ENCODE measurements around the gene EEFSEC. TPM values are rescaled to one million over a fixed set of nuclear protein-coding genes. Genes with fewer than 3 reads are reported as not detected.

Gene EEFSEC
- total RNA-seq, 1 donor from 2014 or later: 2.6 TPM

DNA sequence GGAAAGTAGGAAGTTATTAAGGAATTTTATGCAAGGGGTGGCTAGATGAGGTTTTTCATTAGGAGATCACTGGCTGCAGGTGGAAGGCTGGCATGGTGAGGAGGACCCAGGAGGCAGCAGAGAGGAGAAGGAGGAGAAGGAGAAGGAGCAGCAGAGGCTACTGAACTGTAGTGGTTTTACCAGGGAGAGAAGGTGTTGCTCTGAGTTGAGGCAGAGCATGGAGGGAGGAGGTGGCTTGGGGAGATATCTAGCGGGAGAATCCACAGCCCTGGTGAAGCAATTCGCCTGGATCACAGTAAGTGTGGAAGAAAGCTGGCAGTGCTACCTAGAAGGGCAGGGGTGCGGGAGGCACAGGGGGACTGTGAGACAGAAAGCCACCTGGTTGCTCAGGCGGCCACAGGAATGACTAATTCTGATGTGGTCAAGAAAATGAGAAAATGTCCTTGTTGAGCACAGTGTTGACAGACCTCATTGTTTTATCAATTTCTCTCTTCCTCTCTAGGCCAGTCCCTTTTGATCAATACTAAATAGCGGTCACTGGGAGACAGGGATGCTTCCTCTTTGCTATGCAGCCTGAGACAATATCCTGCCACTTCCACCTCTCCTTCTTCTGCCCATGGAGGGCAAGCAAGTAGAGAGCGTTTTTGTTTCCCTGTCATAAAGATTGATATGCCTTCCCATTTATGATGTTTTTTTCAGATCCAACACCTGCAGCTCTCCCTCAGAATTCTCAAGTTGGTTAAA, 94.6 kb downstream of the EEFSEC start:
- no peak overlapping the region for H3K9ac ChIP-seq (ENCODE audit: low read depth in 1 of 3, low read length in 3 of 3)
- H3K4me3 ChIP-seq (ENCODE audit: low read length in 3 of 3): no peak overlapping the region
- H3K27me3 ChIP-seq (ENCODE audit: control insufficient read depth in 3 of 3, insufficient read depth in 3 of 3, low read length in 3 of 3): no peaks in the 10 kb centered on the region
- H3K27ac ChIP-seq (ENCODE audit: low read depth, low read length): no peak overlapping the region
- H3K9me3 ChIP-seq (ENCODE audit: control insufficient read depth in 3 of 3, low read length in 3 of 3): no peaks in the 10 kb centered on the region
- peaks cover 6 to 18% (median 16%) of the 10 kb centered on the region in 3 donors for H3K36me3 ChIP-seq (ENCODE audit: control insufficient read depth in 3 of 3, insufficient read depth in 3 of 3, low read length in 3 of 3)
- peaks cover 2 to 8% (median 6%) of the 10 kb centered on the region in 3 donors for H3K4me1 ChIP-seq (ENCODE audit: control insufficient read depth in 3 of 3, insufficient read depth in 3 of 3, low read length in 3 of 3)

DNA sequence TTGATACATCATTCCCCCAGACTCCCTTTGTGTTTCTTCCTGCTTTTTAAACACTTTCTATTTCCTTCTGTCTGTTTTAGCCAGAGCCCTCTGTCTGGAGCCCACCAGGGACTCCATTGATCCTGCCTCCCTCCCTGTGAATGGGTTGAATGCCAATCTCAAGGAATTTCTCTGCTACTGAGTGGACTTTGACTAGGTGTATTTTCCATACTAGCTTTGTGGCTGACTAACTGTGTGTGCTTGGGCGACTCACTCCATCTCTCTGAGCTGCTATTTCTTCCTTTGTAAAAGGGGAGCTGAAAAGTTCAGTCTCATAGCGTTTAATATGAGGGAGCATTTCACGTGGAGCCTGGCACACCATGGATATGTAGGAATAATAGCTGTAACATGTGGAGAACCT, 98.8 kb downstream of the EEFSEC start:
- no peaks in the 10 kb centered on the region for H3K27me3 ChIP-seq (ENCODE audit: control insufficient read depth in 3 of 3, insufficient read depth in 3 of 3, low read length in 3 of 3)
- peaks cover 11 to 22% (median 14%) of the 10 kb centered on the region in 3 donors for H3K4me1 ChIP-seq (ENCODE audit: control insufficient read depth in 3 of 3, insufficient read depth in 3 of 3, low read length in 3 of 3)
- H3K27ac ChIP-seq (ENCODE audit: low read depth, low read length): no peak overlapping the region
- peaks cover 2 to 12% (median 8%) of the 10 kb centered on the region in 3 donors for H3K36me3 ChIP-seq (ENCODE audit: control insufficient read depth in 3 of 3, insufficient read depth in 3 of 3, low read length in 3 of 3)
- no peak overlapping the region for H3K9ac ChIP-seq (ENCODE audit: low read depth in 1 of 3, low read length in 3 of 3)
- H3K9me3 ChIP-seq (ENCODE audit: control insufficient read depth in 3 of 3, low read length in 3 of 3): no peaks in the 10 kb centered on the region
- no peak overlapping the region for H3K4me3 ChIP-seq (ENCODE audit: low read length in 3 of 3)

DNA sequence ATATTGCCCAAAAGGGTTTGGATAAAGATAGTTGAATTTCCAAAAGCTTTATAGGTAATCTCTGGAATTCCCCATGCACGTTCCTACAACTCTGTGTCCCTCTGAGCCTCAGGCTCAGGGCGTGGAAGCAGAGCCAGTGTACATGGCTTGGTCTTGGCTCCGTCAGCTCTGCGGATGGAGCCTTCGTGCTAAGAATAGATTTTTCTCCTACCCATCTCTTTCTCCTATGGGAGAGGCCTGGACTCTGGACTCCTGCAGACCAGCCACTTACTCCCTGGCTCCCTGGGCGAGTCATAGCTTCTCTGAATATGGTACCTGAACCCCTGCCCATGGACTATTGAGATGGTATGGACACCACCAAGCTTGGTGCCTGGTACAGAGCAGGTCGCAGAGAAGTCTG, 99.9 kb downstream of the EEFSEC start:
- no peak overlapping the region for H3K4me3 ChIP-seq (ENCODE audit: low read length in 3 of 3)

DNA sequence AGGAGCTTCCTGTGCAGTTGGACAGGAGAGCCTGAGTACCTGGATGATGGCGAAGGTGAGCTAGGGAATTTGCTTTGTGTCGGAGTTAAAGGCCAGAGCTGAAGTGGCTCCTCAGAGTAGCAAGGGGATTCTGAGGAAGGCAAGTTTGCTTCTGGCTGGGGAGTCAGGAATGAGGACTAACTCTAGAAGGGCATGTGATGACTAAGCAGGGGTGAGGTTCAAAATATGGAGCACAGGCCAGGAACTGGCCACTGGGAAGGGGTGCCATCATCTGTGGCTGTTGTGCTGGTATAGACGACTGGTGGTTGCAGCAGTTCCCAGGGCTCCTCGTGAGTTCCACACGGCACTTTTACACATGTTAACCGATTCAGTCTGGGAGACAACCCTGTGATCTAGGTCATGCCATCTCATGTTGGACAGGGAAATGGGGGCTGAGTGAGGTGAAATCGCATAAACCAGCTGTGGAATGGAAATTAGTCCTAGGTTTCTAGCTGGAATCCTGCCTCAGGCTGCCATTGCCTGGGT, 100.8 kb downstream of the EEFSEC start:
- no peak overlapping the region for H3K9ac ChIP-seq (ENCODE audit: low read depth in 1 of 3, low read length in 3 of 3)
- no peak overlapping the region for H3K4me3 ChIP-seq (ENCODE audit: low read length in 3 of 3)
- no peaks in the 10 kb centered on the region for H3K9me3 ChIP-seq (ENCODE audit: control insufficient read depth in 3 of 3, low read length in 3 of 3)
- no peaks in the 10 kb centered on the region for H3K36me3 ChIP-seq (ENCODE audit: control insufficient read depth in 3 of 3, insufficient read depth in 3 of 3, low read length in 3 of 3)
- peaks cover 11 to 22% (median 14%) of the 10 kb centered on the region in 3 donors for H3K4me1 ChIP-seq (ENCODE audit: control insufficient read depth in 3 of 3, insufficient read depth in 3 of 3, low read length in 3 of 3)
- H3K27ac ChIP-seq (ENCODE audit: low read depth, low read length): no peak overlapping the region
- H3K27me3 ChIP-seq (ENCODE audit: control insufficient read depth in 3 of 3, insufficient read depth in 3 of 3, low read length in 3 of 3): no peaks in the 10 kb centered on the region

More for the DNA sequence above, 99.9 kb downstream of the EEFSEC start:
- Histone ChIP-seq H3K27me3 (ENCODE audit: control insufficient read depth in 3 of 3, insufficient read depth in 3 of 3, low read length in 3 of 3) (no peaks in the 10 kb centered on the region), H3K27ac (ENCODE audit: low read depth, low read length) (no peak overlapping the region), H3K36me3 (ENCODE audit: control insufficient read depth in 3 of 3, insufficient read depth in 3 of 3, low read length in 3 of 3) (peaks cover 0 to 2% (median 0%) of the 10 kb centered on the region in 3 donors), H3K9ac (ENCODE audit: low read depth in 1 of 3, low read length in 3 of 3) (no peak overlapping the region), H3K9me3 (ENCODE audit: control insufficient read depth in 3 of 3, low read length in 3 of 3) (no peaks in the 10 kb centered on the region), H3K4me1 (ENCODE audit: control insufficient read depth in 3 of 3, insufficient read depth in 3 of 3, low read length in 3 of 3) (peaks cover 11 to 22% (median 14%) of the 10 kb centered on the region in 3 donors)

DNA sequence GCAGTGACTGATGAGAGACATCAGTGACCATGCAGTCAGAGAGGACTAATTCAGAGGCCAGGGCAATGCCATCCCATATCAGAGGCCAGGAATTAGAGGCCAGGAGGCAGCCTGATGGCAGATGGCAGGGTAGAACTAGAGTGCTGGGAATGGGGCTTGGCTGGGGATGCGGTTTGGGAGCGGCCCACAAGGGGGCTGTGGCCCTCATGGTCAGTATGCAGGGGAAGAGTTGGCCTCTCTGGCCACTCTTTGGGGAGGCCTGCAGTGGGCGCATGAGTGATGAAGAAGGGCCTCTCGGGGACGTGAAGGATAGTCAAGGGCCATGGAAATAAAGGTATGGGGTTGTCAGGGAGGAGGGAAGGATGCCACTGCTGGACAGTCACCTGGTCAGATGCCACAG, 101.7 kb downstream of the EEFSEC start:
- H3K27me3 ChIP-seq (ENCODE audit: control insufficient read depth in 3 of 3, insufficient read depth in 3 of 3, low read length in 3 of 3): no peaks in the 10 kb centered on the region
- H3K36me3 ChIP-seq (ENCODE audit: control insufficient read depth in 3 of 3, insufficient read depth in 3 of 3, low read length in 3 of 3): no peaks in the 10 kb centered on the region
- no peak overlapping the region for H3K9ac ChIP-seq (ENCODE audit: low read depth in 1 of 3, low read length in 3 of 3)
- no peak overlapping the region for H3K27ac ChIP-seq (ENCODE audit: low read depth, low read length)
- no peaks in the 10 kb centered on the region for H3K9me3 ChIP-seq (ENCODE audit: control insufficient read depth in 3 of 3, low read length in 3 of 3)
- H3K4me1 ChIP-seq (ENCODE audit: control insufficient read depth in 3 of 3, insufficient read depth in 3 of 3, low read length in 3 of 3): peaks cover 11 to 22% (median 14%) of the 10 kb centered on the region in 3 donors
- no peak overlapping the region for H3K4me3 ChIP-seq (ENCODE audit: low read length in 3 of 3)

DNA sequence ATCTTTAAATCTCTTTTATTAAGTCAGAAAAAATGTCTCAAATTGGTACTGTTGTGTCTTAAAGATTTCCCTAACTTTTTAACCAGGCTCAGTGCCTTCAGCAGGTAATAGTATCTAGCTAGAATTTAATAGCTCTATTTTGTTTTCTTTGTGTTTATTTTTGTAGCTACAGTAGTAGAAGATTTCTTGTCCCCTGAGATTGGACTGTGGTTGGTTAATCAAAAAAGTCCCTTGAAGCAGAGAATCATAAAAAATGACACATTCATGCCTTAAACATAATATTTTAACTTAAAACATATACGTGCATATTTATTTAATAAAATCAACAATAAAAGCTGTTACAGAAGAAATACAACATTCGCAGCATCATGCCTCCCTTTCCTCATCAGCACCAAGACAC, 102.8 kb downstream of the EEFSEC start:
- H3K4me3 ChIP-seq (ENCODE audit: low read length in 3 of 3): no peak overlapping the region
- no peaks in the 10 kb centered on the region for H3K27me3 ChIP-seq (ENCODE audit: control insufficient read depth in 3 of 3, insufficient read depth in 3 of 3, low read length in 3 of 3)
- no peaks in the 10 kb centered on the region for H3K36me3 ChIP-seq (ENCODE audit: control insufficient read depth in 3 of 3, insufficient read depth in 3 of 3, low read length in 3 of 3)
- no peak overlapping the region for H3K9ac ChIP-seq (ENCODE audit: low read depth in 1 of 3, low read length in 3 of 3)
- peaks cover 11 to 22% (median 14%) of the 10 kb centered on the region in 3 donors for H3K4me1 ChIP-seq (ENCODE audit: control insufficient read depth in 3 of 3, insufficient read depth in 3 of 3, low read length in 3 of 3)
- H3K9me3 ChIP-seq (ENCODE audit: control insufficient read depth in 3 of 3, low read length in 3 of 3): peaks cover 0 to 3% (median 0%) of the 10 kb centered on the region in 3 donors
- no peak overlapping the region for H3K27ac ChIP-seq (ENCODE audit: low read depth, low read length)

DNA sequence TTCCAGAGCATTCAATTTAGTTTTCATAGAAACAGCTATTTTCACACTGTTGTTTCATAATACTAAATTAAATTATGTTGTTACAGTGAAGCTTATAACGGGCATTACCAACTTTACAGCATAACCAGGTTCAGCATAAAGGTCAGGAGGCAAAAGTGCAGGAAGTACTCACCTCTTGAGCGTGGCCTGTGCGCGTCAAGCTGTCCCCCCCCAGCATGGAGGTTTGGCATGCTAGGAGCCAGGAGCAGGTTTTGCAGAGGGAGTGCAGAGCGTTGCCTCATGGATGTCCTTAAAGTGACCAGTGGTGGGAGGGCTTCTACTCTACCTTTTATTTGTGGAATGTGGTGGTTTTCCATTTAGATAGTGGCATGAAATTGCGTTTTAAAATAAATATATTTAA, 104.4 kb downstream of the EEFSEC start:
- peaks cover 0 to 2% (median 0%) of the 10 kb centered on the region in 3 donors for H3K36me3 ChIP-seq (ENCODE audit: control insufficient read depth in 3 of 3, insufficient read depth in 3 of 3, low read length in 3 of 3)

DNA sequence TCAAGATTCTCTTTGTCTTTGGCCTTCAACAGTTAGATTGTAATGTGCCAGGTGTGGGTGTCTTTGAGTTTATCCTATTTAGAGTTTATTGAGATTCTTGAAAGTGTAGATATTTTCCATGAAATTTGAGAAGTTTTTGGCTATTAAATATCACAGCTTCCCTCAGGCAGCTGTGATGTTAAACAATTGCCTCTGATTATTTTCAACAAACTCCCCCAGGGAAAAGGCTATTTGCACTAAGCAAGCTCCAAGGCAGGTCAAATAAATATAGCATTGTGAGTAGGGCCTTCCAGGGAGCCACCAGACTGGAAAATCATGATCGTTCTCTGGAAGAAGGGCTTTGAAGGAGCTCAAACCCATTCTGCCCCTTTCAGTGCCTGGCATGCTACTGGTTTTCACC, 107.0 kb downstream of the EEFSEC start:
- Histone ChIP-seq H3K27ac (ENCODE audit: low read depth, low read length) (no peak overlapping the region), H3K9ac (ENCODE audit: low read depth in 1 of 3, low read length in 3 of 3) (no peak overlapping the region), H3K36me3 (ENCODE audit: control insufficient read depth in 3 of 3, insufficient read depth in 3 of 3, low read length in 3 of 3) (peaks cover 6 to 10% (median 8%) of the 10 kb centered on the region in 3 donors), H3K4me3 (ENCODE audit: low read length in 3 of 3) (no peak overlapping the region), H3K4me1 (ENCODE audit: control insufficient read depth in 3 of 3, insufficient read depth in 3 of 3, low read length in 3 of 3) (no peaks in the 10 kb centered on the region), H3K9me3 (ENCODE audit: control insufficient read depth in 3 of 3, low read length in 3 of 3) (peaks cover 0 to 3% (median 0%) of the 10 kb centered on the region in 3 donors), H3K27me3 (ENCODE audit: control insufficient read depth in 3 of 3, insufficient read depth in 3 of 3, low read length in 3 of 3) (no peaks in the 10 kb centered on the region)

More for the DNA sequence above, 104.4 kb downstream of the EEFSEC start:
- peaks cover 11 to 22% (median 14%) of the 10 kb centered on the region in 3 donors for H3K4me1 ChIP-seq (ENCODE audit: control insufficient read depth in 3 of 3, insufficient read depth in 3 of 3, low read length in 3 of 3)
- H3K27me3 ChIP-seq (ENCODE audit: control insufficient read depth in 3 of 3, insufficient read depth in 3 of 3, low read length in 3 of 3): no peaks in the 10 kb centered on the region
- no peak overlapping the region for H3K27ac ChIP-seq (ENCODE audit: low read depth, low read length)
- H3K4me3 ChIP-seq (ENCODE audit: low read length in 3 of 3): no peak overlapping the region
- no peak overlapping the region for H3K9ac ChIP-seq (ENCODE audit: low read depth in 1 of 3, low read length in 3 of 3)
- peaks cover 0 to 3% (median 0%) of the 10 kb centered on the region in 3 donors for H3K9me3 ChIP-seq (ENCODE audit: control insufficient read depth in 3 of 3, low read length in 3 of 3)

DNA sequence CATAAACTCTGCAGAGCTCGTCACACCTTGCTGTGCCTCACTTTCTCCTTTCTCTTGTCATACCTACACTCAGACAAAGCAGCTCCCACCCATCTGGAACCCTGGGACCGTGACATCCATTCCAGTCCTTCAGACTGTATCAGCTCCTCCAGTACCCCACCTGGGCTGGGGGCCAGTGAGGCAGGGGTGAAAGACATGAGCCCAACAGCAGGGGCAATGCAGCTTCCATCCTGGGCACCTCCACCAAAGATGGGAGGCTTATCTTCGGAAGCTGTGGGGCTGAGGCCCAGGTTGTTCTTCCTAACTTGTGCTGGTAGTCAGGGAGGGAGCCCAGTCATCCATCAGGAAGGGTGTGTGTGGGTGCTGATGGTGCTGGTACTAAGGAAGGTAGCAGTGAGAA, 109.2 kb downstream of the EEFSEC start:
- Histone ChIP-seq H3K4me3 (ENCODE audit: low read length in 3 of 3) (no peak overlapping the region), H3K27me3 (ENCODE audit: control insufficient read depth in 3 of 3, insufficient read depth in 3 of 3, low read length in 3 of 3) (no peaks in the 10 kb centered on the region), H3K4me1 (ENCODE audit: control insufficient read depth in 3 of 3, insufficient read depth in 3 of 3, low read length in 3 of 3) (no peaks in the 10 kb centered on the region), H3K27ac (ENCODE audit: low read depth, low read length) (no peak overlapping the region), H3K36me3 (ENCODE audit: control insufficient read depth in 3 of 3, insufficient read depth in 3 of 3, low read length in 3 of 3) (peaks cover 6 to 10% (median 8%) of the 10 kb centered on the region in 3 donors), H3K9me3 (ENCODE audit: control insufficient read depth in 3 of 3, low read length in 3 of 3) (peaks cover 0 to 3% (median 0%) of the 10 kb centered on the region in 3 donors), H3K9ac (ENCODE audit: low read depth in 1 of 3, low read length in 3 of 3) (no peak overlapping the region)

DNA sequence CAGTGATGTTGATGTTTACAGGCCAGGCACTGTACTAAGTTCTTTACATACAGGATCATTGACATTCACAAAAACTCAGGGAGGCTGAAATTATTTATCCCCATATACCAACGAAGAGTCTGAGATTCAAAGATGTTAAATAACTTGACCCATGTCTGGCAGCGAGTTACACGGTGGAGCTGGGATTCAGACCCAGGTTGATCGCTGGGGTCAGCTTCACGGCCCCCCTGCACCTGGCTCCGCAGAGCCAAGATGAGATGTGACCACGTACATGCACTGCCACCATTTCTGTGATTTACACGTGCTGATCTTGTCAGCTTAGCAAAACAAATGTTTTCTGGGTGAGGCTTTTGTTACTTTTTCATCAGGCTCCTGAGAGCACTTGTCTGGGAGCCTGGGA, 109.8 kb downstream of the EEFSEC start:
- H3K36me3 ChIP-seq (ENCODE audit: control insufficient read depth in 3 of 3, insufficient read depth in 3 of 3, low read length in 3 of 3): peaks cover 6 to 10% (median 8%) of the 10 kb centered on the region in 3 donors

More for the DNA sequence above, 109.8 kb downstream of the EEFSEC start:
- no peak overlapping the region for H3K9ac ChIP-seq (ENCODE audit: low read depth in 1 of 3, low read length in 3 of 3)
- peaks cover 0 to 3% (median 0%) of the 10 kb centered on the region in 3 donors for H3K9me3 ChIP-seq (ENCODE audit: control insufficient read depth in 3 of 3, low read length in 3 of 3)
- H3K27ac ChIP-seq (ENCODE audit: low read depth, low read length): no peak overlapping the region
- no peaks in the 10 kb centered on the region for H3K27me3 ChIP-seq (ENCODE audit: control insufficient read depth in 3 of 3, insufficient read depth in 3 of 3, low read length in 3 of 3)
- H3K4me3 ChIP-seq (ENCODE audit: low read length in 3 of 3): no peak overlapping the region
- no peaks in the 10 kb centered on the region for H3K4me1 ChIP-seq (ENCODE audit: control insufficient read depth in 3 of 3, insufficient read depth in 3 of 3, low read length in 3 of 3)

Data from skeletal muscle tissue (tissue), 4 donors.